Peyer's patch (tissue), 4 donors: ENCODE results near the gene PKD1.
"Not testable (repeated sequence)": the region's sequence is repeated elsewhere in the genome, so short reads cannot be mapped to it uniquely, and the experiment has no call there.

Source experiments
- CTCF ChIP-seq, 6 experiments: fragments of 450-650 bp in 4 of 6; fragments of 200-600 bp in 2 of 6; sonication (generic) in 1 of 6; IDR thresholded peaks; one replicate each; pipeline ENCODE4 v1.5.1; 2017 to 2019; ENCODE audit warnings: antibody characterized with exemption in 6 of 6, mild to moderate bottlenecking in 3 of 6, moderate library complexity in 1 of 6
- POLR2A ChIP-seq, 2 donors: fragments of 450-650 bp; IDR thresholded peaks; one replicate each; pipeline ENCODE4 v1.5.1; 2017; ENCODE audit warnings: antibody characterized with exemption in 2 of 2, mild to moderate bottlenecking in 2 of 2, moderate library complexity in 2 of 2

DNA sequence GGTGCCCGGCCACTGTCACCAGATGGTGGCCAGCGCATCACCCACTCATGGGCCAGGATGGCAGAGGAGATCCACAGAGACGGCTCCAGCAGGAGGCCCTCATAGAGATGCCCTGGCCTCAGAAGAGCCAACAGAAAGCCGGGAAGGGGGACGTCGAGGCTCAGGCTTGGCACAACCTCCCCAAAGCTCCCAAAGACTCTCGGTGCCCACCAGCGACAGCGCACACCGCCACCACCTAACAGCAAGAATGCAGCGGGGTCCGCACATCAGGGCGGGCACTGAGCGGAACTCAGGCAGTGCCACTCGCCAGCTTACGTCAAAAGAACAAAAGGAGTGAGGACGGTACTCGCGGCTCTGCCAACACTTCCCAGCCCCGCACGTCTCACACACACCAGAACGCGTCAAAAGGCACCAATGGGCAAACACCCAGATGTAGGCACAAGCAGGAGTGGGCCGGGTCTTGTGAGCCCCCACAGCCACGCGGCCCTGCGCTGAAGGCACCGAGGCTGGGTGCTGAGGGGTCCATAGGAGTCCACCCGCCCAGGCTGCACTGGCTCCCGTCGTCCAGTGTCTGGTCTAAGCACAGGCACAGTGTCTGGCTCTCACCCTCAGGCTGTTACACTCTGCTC lies 8.7 kb downstream of the PKD1 start:
- not testable (repeated sequence) for TF ChIP-seq CTCF, POLR2A (IDR thresholded peaks at IDR 0.05)
